22Rv1 (cell line): ENCODE data around the gene CD69.

Source experiments
- ZFX ChIP-seq: fragments of 450-650 bp; IDR thresholded peaks from 2 replicates; pipeline ENCODE4 v1.6.1; 2017; ENCODE audit warnings: antibody characterized with exemption, borderline replicate concordance
- TF ChIP-seq, protein P1 (sequence below): fragments of 450-650 bp; IDR thresholded peaks from 2 replicates; pipeline ENCODE4 v1.5.1; 2017; ENCODE audit warnings: mild to moderate bottlenecking

DNA sequence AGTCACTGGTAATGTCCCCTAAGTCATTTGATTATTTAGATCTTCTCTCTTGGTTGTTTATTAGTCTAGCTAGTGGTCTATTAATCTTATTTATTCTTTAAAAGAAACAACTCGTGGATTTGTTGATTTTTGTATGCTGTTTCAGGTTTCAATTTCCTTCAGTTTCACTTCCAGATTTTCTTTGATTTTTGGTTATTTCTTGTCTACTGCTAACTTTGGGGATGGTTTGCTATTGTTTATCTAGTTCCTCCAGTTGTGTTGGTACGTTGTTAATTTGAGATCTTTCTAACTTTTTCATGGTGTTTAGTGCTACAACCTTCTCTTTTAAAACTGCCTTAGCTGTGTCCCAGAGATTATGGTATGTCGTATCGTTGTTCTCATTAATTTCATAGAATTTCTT, 18.5 kb upstream of the CD69 start:
- TF ChIP-seq, protein P1, sequence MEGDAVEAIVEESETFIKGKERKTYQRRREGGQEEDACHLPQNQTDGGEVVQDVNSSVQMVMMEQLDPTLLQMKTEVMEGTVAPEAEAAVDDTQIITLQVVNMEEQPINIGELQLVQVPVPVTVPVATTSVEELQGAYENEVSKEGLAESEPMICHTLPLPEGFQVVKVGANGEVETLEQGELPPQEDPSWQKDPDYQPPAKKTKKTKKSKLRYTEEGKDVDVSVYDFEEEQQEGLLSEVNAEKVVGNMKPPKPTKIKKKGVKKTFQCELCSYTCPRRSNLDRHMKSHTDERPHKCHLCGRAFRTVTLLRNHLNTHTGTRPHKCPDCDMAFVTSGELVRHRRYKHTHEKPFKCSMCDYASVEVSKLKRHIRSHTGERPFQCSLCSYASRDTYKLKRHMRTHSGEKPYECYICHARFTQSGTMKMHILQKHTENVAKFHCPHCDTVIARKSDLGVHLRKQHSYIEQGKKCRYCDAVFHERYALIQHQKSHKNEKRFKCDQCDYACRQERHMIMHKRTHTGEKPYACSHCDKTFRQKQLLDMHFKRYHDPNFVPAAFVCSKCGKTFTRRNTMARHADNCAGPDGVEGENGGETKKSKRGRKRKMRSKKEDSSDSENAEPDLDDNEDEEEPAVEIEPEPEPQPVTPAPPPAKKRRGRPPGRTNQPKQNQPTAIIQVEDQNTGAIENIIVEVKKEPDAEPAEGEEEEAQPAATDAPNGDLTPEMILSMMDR, result no peak
- no peak for TF ChIP-seq ZFX
